WTC11 (cell line): ENCODE results near the gene TMEM117. TPM values are rescaled to one million over a fixed set of nuclear protein-coding genes. Genes with fewer than 3 reads are reported as not detected.

Source experiments
- ATAC-seq: fragments of 200-7000 bp; cut with Tn5 transposase; 2 replicates; pipeline ENCODE4 v1.10.0; 2021; ENCODE audit warnings: mild to moderate bottlenecking, moderate library complexity
- CTCF ChIA-PET: fragments of 300-600 bp; sonication (Branson Sonifier 250); formaldehyde crosslinking; loops from one replicate; lab custom pipeline; 2021; ENCODE audit warnings: antibody characterized with exemption; lab: Charles Lee
- POLR2A ChIA-PET: fragments of 350-600 bp; sonication (Branson Sonifier 250); formaldehyde crosslinking; loops from one replicate; lab custom pipeline; 2021; ENCODE audit warnings: antibody characterized with exemption; lab: Charles Lee
- DNase-seq: peaks from one replicate; pipeline ENCODE4 v3.0.0; 2021; ENCODE audit warnings: low spot score
- H3K27ac Mint-ChIP-seq: 2 replicates; pipeline ENCODE4 v1.8.0; 2021; ENCODE audit warnings: mixed read lengths
- H3K27me3 Mint-ChIP-seq: 2 replicates; pipeline ENCODE4 v1.8.0; 2021; ENCODE audit warnings: low read depth, mild to moderate bottlenecking, moderate library complexity, mixed read lengths
- H3K36me3 Mint-ChIP-seq: 2 replicates; pipeline ENCODE4 v1.8.0; 2021; ENCODE audit warnings: mixed read lengths
- H3K4me1 Mint-ChIP-seq: 2 replicates; pipeline ENCODE4 v1.8.0; 2022; ENCODE audit warnings: mixed read lengths
- H3K4me3 Mint-ChIP-seq: 2 replicates; pipeline ENCODE4 v1.8.0; 2021; ENCODE audit warnings: mild to moderate bottlenecking, moderate library complexity, mixed read lengths
- H3K9me3 Mint-ChIP-seq: 2 replicates; pipeline ENCODE4 v1.8.0; 2021; ENCODE audit warnings: mixed read lengths
- ARID4B ChIP-seq: sonication (generic); formaldehyde crosslinking; IDR thresholded peaks from 2 replicates; pipeline ENCODE4 v1.8.0; 2023; ENCODE audit warnings: missing genetic modification reagents, mild to moderate bottlenecking, borderline replicate concordance
- ESRRA ChIP-seq: sonication (generic); formaldehyde crosslinking; IDR thresholded peaks from 2 replicates; pipeline ENCODE4 v1.8.1; 2022; ENCODE audit warnings: mild to moderate bottlenecking, missing genetic modification reagents, borderline replicate concordance
- HMGA2 ChIP-seq: fragments of 250-450 bp; sonication (Bioruptor Pico); IDR thresholded peaks from 2 replicates; pipeline ENCODE4 v1.4.0; 2021; ENCODE audit warnings: mild to moderate bottlenecking, moderate library complexity
- IRF1 ChIP-seq: sonication (generic); formaldehyde crosslinking; IDR thresholded peaks from 2 replicates; pipeline ENCODE4 v1.8.0; 2023; ENCODE audit warnings: missing genetic modification reagents
- NR2C2 ChIP-seq: sonication (generic); formaldehyde crosslinking; IDR thresholded peaks from 2 replicates; pipeline ENCODE4 v1.8.0; 2022; ENCODE audit warnings: mild to moderate bottlenecking, missing genetic modification reagents
- NR3C1 ChIP-seq: sonication (generic); formaldehyde crosslinking; conservative IDR thresholded peaks from 2 replicates; pipeline ENCODE4 v1.8.1; 2023; ENCODE audit warnings: low read depth, mild to moderate bottlenecking, missing genetic modification reagents
- PRRX2 ChIP-seq: fragments of 250-450 bp; sonication (Bioruptor Pico); IDR thresholded peaks from 2 replicates; pipeline ENCODE4 v1.8.0; 2021; ENCODE audit warnings: mild to moderate bottlenecking
- SMAD3 ChIP-seq: sonication (generic); formaldehyde crosslinking; IDR thresholded peaks from 2 replicates; pipeline ENCODE4 v1.8.0; 2022; ENCODE audit warnings: missing genetic modification reagents, mild to moderate bottlenecking, borderline replicate concordance
- SOX15 ChIP-seq: fragments of 250-450 bp; sonication (Bioruptor Pico); IDR thresholded peaks from 2 replicates; pipeline ENCODE4 v1.9.0; 2021; ENCODE audit warnings: mild to moderate bottlenecking
- USF2 ChIP-seq: sonication (generic); formaldehyde crosslinking; IDR thresholded peaks from 2 replicates; pipeline ENCODE4 v1.8.1; 2023; ENCODE audit warnings: mild to moderate bottlenecking, missing genetic modification reagents, moderate library complexity
- ZNF281 ChIP-seq: sonication (generic); formaldehyde crosslinking; IDR thresholded peaks from 2 replicates; pipeline ENCODE4 v1.8.0; 2023; ENCODE audit warnings: mild to moderate bottlenecking, missing genetic modification reagents
- ZSCAN18 ChIP-seq: fragments of 250-450 bp; sonication (Bioruptor Pico); IDR thresholded peaks from 2 replicates; pipeline ENCODE4 v2.1.2; 2022; ENCODE audit warnings: mild to moderate bottlenecking, moderate library complexity
- total RNA-seq: library from RNA; stranded (reverse); gene quantifications from 3 replicates; pipeline ENCODE4 v1.2.3, GENCODE V29; 2021

Gene TMEM117
- total RNA-seq, 1 experiment from 2014 or later, result 1.5 TPM

GRCh38 chr12:43827093-43827492, 8.8 kb upstream of the TMEM117 start (continued):
- TF ChIP-seq ARID4B (CRISPR knock-in tag) (no peak), ZSCAN18 (CRISPR knock-in tag) (no peak), SMAD3 (no peak), SOX15 (CRISPR knock-in tag) (no peak), NR2C2 (CRISPR knock-in tag) (no peak), IRF1 (no peak)
- TF ChIP-seq, all 79 proteins: peak for 0

- no peak for ATAC-seq
Observed at GRCh38 chr12:43832463-43833168, 3.3 kb upstream of the TMEM117 start.

GRCh38 chr12:43835264-43835655, 621 bp upstream of the TMEM117 start:
- POLR2A ChIA-PET, result no interaction called here
- H3K27ac Mint-ChIP-seq, result no peak overlapping the region
- H3K4me3 Mint-ChIP-seq, result peak overlapping the region; percentile 64
- ATAC-seq, result no peak; the same call in 1 of the 2 replicates
- no peak for DNase-seq
- CTCF ChIA-PET, result no interaction called here
- no peaks in the 10 kb centered on the region for H3K9me3 Mint-ChIP-seq
- no peak for TF ChIP-seq USF2 (CRISPR knock-in tag)
- TF ChIP-seq NR3C1 (CRISPR knock-in tag), result no peak
- TF ChIP-seq PRRX2 (CRISPR knock-in tag), result no peak
- no peak for TF ChIP-seq ESRRA (CRISPR knock-in tag)
- no peaks in the 10 kb centered on the region for H3K36me3 Mint-ChIP-seq
- H3K27me3 Mint-ChIP-seq, result peaks cover 42% of the 10 kb centered on the region
- peaks cover 7% of the 10 kb centered on the region for H3K4me1 Mint-ChIP-seq

More at GRCh38 chr12:43832463-43833168, 3.3 kb upstream of the TMEM117 start:
- CTCF ChIA-PET, result no interaction called here
- no peaks in the 10 kb centered on the region for H3K36me3 Mint-ChIP-seq
- no peak for TF ChIP-seq ZNF281 (CRISPR knock-in tag)
- TF ChIP-seq HMGA2 (CRISPR knock-in tag), result no peak
- TF ChIP-seq NR2C2 (CRISPR knock-in tag), result no peak
- DNase-seq, result no peak
- H3K9me3 Mint-ChIP-seq, result no peaks in the 10 kb centered on the region
- no peak overlapping the region for H3K27ac Mint-ChIP-seq
- H3K4me3 Mint-ChIP-seq, result no peak overlapping the region
- peaks cover 34% of the 10 kb centered on the region for H3K27me3 Mint-ChIP-seq
- H3K4me1 Mint-ChIP-seq, result peaks cover 7% of the 10 kb centered on the region
- POLR2A ChIA-PET, result no interaction called here
